HTERT RPE-1 (cell line): ENCODE measurements around the gene MTMR11.

ENCODE experiments used
- in situ Hi-C: fragments of 300-500 bp; cut with MboI; formaldehyde crosslinking; loops from 4 replicates; pipeline ENCODE4 v1.14.3; 2020; ENCODE audit warnings: low sequenced_read_pairs

The MTMR11 gene

GRCh38 chr1:149937759-149938158 is 1.1 kb upstream of the MTMR11 start:
- in situ Hi-C loops = no loop called here

GRCh38 chr1:149936992-149937705 is 470 bp upstream of the MTMR11 start:
- in situ Hi-C loops = no loop called here

- in situ Hi-C loops = no loop called here
Observed at GRCh38 chr1:149934356-149934755, 2.3 kb downstream of the MTMR11 start.

- in situ Hi-C loops = no loop called here
Observed at GRCh38 chr1:149933208-149933607, 3.5 kb downstream of the MTMR11 start.

- in situ Hi-C loops = no loop called here
Observed at GRCh38 chr1:149932474-149932873, 4.2 kb downstream of the MTMR11 start.

GRCh38 chr1:149931212-149931790 is 5.4 kb downstream of the MTMR11 start:
- in situ Hi-C loops = no loop called here

- in situ Hi-C loops = no loop called here
Observed at GRCh38 chr1:149929856-149930255, 6.8 kb downstream of the MTMR11 start.

GRCh38 chr1:149928401-149928724 is 8.3 kb downstream of the MTMR11 start:
- in situ Hi-C loops = no loop called here

- in situ Hi-C loops = no loop called here
Observed at GRCh38 chr1:149927563-149928400, 8.9 kb downstream of the MTMR11 start, which contains the start of gene SF3B4. Gene SF3B4, minus strand, starts transcription at chr1:149927803. Its CDS starts 44 bp downstream, at chr1:149927759.

GRCh38 chr1:149927056-149927562 is 9.6 kb downstream of the MTMR11 start:
- in situ Hi-C loops = no loop called here

- in situ Hi-C loops = no loop called here
Observed at GRCh38 chr1:149926296-149926695, 10.4 kb downstream of the MTMR11 start.

- in situ Hi-C loops = no loop called here
Observed at GRCh38 chr1:149925751-149926150, 10.9 kb downstream of the MTMR11 start.

GRCh38 chr1:149925345-149925744 is 11.3 kb downstream of the MTMR11 start:
- in situ Hi-C loops = no loop called here

GRCh38 chr1:149923626-149924025 is 13.1 kb downstream of the MTMR11 start:
- in situ Hi-C loops = no loop called here

GRCh38 chr1:149917571-149918144 is 19.0 kb downstream of the MTMR11 start, which contains the start of gene SV2A:
Gene SV2A, minus strand, starts transcription at chr1:149917844. Its CDS starts 4,004 bp downstream, at chr1:149913840.
- in situ Hi-C loops = no loop called here

GRCh38 chr1:149916898-149917252 is 19.8 kb downstream of the MTMR11 start:
- in situ Hi-C loops = no loop called here

- in situ Hi-C loops = no loop called here
Observed at GRCh38 chr1:149916193-149916897, 20.3 kb downstream of the MTMR11 start.

- in situ Hi-C loops = no loop called here
Observed at GRCh38 chr1:149915429-149916192, 21.1 kb downstream of the MTMR11 start.

- in situ Hi-C loops = no loop called here
Observed at GRCh38 chr1:149914545-149914944, 22.1 kb downstream of the MTMR11 start.

GRCh38 chr1:149906570-149907075 is 30.1 kb downstream of the MTMR11 start:
- in situ Hi-C loops = no loop called here
